GM19328 (cell line): ENCODE results near the gene RIBC1.
A peak's percentile ranks its signal among the peaks of the same experiment; 100 is the strongest.
"Not testable (repeated sequence)": the region's sequence is repeated elsewhere in the genome, so short reads cannot be mapped to it uniquely, and the experiment has no call there.

Experiments
- ATAC-seq: cut with Tn5 transposase; IDR thresholded peaks from one replicate; pipeline ENCODE4 v1.9.1; 2021; ENCODE audit warnings: mild to moderate bottlenecking, moderate library complexity; ENCODE audit not compliant: unreplicated experiment

The RIBC1 gene

GRCh38 chrX:53422861-53423306 lies at the start of gene RIBC1:
RIBC1 (plus strand) TSS chrX:53422873; CDS start chrX:53426277, 3,404 bp downstream.
- ATAC-seq = no peak

DNA sequence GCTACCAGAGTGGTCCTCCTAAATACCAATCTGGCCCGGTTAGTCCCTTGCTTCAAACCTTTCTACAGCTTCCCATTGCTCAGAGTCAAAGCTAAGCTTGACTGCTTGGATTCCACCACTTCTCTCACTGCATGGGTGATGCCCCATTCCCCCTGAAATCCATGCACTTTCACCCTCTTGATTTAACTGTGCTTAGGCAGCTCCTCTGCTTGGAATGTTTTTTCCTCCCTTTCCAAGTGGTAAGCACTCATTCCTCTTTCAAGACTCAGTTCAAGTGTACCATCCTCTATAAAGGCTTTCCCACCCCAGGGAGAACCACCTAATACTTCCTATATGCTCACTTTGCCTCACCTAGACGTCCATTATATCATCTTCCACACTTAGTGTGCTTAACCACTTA lies 49.4 kb upstream of the RIBC1 start:
- no peak for ATAC-seq

DNA sequence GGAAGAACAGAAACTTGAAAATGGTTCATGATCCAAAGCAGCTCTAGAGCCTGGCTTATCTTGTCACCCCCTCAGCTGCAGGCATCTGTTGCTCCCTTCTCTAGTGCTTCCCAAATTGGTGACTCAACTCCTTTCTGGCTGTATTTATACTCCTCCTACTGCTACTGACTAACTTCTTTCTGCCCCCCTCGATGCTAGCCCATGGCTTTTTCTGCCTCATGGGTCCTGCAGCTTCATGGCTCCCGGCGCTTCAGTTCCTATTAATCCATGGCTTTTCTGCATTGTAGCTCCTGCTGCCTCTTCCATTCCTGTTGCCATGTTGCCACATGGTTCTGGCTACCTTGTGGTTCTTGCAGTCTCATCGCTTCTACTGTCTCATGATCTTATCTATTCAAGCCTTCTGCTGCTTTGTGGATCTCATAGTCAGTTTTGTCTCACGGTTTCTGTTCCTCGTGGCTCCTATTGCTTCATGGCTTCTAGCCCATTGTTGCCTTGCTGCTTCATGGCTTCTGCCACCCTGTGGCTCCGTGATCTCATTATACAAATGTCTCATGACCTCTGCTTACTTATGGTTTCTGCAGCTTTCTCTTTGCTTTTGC lies 48.4 kb upstream of the RIBC1 start:
- ATAC-seq = no peak

DNA sequence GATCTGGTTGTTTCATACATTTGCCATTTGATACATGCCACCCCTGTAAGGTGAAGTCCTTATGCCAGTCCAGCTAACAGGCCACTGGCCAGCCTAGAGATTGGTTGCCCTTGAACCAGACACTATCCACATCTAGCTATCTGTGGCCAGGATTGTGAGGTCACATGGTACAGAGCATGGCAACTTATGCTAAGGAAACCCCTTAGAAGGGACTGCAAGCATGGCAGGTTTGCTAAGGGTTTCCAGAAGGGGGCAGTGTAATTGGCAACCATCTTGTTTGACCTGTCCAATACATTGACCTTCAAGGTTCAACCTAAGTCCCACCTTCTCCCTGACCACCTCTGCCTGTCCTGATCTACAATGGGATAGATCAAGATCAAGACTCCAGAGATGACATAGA lies 47.8 kb upstream of the RIBC1 start:
- no peak for ATAC-seq

DNA sequence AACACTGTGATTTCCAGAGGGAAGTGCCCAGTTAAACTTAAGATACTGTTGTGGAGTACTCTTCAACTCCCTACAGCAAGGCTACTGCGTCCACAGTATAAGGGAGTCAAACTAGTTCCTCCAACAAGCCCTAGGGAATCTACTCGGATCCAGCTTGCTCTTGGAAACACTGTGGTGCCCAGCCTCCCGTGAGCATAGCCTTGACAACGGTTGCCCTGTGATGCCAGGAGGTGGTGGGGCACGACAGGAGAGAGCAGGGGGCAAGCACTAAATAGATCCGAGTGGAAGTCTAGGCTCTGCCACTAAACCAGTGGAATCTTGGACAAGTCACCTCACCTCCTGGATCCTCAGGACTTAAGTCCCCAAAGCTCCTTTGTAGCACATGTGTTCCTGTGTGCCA lies 45.8 kb upstream of the RIBC1 start:
- no peak for ATAC-seq

DNA sequence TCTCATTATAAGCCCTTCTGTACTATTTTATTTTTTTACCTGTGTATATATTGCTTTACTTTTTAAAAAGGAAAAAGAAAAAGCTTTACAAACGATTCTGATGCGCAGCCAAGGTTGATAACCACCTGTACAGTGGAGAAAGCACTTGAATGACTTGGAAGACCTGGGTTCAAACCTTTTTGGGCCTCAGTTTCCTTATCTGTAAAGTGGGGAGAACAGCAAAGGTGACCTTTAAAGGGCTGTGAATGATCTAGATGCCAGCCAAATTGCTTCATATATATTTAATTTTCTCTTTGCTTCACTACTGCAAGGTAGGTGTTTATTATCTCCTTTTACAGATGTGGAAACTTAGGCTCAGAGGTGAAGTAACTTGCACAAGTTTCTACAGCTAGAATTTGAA lies 45.2 kb upstream of the RIBC1 start:
- ATAC-seq = no peak

- no peak for ATAC-seq
These were observed 43.5 kb upstream of the RIBC1 start for GRCh38 chrX:53379008-53379710.

DNA sequence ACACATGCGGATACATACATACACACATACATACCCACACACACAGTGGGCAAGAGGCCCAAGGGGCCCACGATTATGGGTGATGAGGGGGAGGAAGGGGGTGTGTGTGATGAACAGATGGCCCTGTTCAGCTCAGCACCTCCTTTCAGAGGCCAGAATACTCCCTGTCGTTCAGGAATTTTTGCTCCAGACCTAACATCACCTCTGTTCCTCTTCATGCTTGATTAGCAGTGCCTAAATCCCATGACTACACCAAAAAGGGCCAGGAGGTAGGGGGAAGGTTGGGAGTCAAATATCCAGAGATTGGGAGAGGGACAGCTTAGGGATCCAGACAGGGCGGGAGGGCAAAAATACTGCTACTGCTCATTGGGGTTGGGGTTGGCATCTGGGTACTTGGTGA lies 42.9 kb upstream of the RIBC1 start:
- no peak for ATAC-seq

- ATAC-seq = no peak
These were observed 39.1 kb upstream of the RIBC1 start for GRCh38 chrX:53383376-53384076.

DNA sequence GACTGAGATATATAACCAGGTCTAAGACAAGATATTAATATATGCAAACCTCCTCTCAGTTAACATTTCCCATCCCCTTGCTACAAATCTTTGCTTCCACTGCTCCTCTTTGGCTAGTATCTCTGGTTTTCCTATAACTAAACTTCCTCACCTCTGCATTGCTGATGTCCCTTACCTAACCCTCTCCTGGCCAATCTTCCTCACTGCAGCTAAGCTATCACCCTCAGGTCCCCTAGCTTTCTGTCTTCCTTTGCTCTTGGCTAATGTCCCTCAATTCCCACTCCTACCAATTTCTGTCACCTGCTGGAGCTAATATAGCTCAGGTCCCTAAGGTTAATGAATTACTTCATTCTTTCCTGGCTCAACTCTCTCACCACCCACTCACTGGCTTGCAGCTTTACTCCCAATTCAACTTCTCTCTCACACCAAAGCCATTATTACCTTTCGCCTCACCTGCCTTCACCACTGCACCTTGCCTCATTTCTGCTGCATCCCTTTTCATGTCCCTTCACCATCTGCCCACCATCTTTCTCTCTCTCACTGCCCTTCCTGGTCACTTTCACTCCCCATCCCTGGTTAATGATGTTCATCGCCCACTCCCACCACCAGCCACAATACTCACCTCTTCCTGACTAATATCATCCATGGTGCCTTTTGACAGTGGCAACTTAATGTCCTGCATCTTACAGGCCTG lies 26.9 kb upstream of the RIBC1 start:
- no peak for ATAC-seq

DNA sequence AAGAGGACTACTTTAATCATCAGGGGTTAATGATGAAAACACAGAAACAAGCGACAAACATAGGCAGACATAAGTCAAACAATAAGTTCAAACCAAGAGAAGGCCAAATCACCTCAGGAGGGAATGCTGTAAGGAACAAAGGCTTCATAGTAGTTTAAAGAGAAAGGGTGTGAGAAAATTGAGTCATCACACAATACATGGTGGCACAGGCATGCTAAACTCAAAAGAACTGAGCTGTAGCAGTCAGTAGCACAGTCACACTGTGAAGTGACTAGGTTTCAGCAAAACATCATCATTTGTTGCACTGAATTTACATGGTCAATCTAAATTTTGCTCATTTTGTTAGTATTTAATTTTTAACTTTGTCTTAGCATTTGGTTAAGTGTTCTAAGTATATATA lies 24.5 kb upstream of the RIBC1 start:
- ATAC-seq = no peak

DNA sequence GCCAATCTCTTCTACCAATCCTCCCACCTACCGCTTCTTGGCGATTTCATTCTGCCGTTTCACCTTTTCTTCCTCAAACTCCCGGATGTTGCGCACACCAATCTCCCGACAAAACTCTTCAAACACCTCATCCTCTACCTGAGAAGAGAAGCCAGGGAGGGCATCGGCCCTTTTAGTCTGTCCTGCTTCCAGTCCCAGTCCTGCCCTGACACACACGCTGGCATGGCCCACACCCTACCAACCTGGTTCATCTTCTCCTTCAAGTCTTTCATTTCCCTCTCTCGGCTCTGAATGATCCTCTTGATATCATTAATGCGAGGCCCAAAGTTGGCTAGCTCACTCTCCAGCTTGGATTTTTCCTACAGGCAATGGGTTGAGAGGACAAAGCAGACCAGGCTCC lies 19.1 kb upstream of the RIBC1 start:
- ATAC-seq = no peak

DNA sequence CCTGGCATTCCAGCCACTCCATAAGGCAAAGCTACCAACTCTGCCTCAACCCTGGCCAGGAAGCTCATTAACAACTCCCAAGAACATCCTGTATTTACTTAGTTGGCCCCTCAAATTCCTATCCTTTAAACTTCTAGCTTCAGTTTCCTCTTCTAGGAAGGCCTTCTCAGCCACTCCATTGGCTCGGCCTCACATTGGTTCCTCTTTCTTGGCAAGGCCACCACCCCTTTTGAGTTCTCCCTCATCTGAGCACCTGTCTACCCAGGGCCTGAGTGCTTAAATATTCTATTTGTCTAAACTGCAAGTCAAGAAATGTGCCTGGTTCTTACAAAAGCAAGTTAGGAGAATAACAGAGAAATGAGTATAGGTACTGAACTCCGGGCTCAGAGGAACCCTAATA lies 10.2 kb upstream of the RIBC1 start:
- ATAC-seq = no peak

GRCh38 chrX:53420351-53420750 lies 2.3 kb upstream of the RIBC1 start:
- not testable (repeated sequence) for ATAC-seq

GRCh38 chrX:53421125-53421524 lies 1.5 kb upstream of the RIBC1 start:
- ATAC-seq = no peak

DNA sequence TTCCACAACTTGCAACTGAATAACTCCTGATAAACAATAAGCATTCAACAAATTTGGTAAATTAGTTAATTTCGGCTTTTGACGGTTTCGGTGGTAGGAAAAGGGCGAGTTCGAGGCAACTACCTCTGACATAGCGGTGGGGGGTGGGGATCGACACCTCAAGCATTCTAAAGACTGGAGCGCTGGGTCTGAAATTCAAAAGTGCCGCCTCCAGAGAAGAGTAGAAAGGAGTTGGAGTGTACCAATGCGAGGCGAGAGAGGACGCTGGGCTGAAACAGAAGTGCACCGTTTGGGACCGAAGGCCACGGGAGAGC lies 944 bp upstream of the RIBC1 start:
- ATAC-seq = peak; percentile 3

- ATAC-seq = peak; percentile 90
These were observed 400 bp upstream of the RIBC1 start, which contains the start of gene SMC1A for GRCh38 chrX:53422086-53422860. SMC1A (minus strand) TSS chrX:53422654; CDS start chrX:53422600, 54 bp downstream.

DNA sequence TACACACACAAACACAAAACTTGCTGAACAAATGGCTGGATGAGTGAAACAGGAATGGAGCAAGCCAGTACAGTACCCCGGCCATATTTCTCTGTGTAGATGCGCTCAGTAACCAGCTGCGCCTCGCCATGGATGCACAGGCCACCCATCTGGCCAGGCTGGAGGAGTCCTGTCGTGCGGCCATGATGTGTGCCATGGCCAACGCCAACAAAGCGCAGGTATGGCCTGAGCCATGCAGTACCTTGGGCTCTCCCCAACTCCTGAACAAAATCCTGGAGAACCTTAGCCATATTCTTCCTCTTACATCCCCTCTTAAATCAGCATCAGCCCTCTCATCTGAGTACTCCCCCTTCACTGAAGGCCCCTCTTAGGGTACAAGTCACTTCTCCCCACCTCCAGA lies 7.1 kb downstream of the RIBC1 start:
- ATAC-seq = no peak

DNA sequence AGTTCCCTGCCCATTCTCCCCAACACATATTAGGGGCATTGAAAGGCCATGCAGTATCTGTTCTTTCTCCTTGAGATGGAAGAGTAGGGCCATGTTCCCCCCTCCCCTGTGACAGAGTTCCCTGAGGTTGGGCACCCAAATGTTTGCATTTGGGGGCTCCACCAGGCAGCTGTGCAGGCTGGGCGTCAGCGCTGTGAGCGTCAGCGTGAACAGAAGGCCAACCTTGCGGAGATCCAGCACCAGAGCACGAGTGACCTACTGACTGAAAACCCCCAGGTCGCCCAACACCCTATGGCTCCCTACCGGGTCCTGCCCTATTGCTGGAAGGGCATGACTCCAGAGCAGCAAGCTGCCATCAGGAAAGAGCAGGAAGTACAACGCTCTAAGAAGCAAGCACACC lies 7.6 kb downstream of the RIBC1 start:
- no peak for ATAC-seq

DNA sequence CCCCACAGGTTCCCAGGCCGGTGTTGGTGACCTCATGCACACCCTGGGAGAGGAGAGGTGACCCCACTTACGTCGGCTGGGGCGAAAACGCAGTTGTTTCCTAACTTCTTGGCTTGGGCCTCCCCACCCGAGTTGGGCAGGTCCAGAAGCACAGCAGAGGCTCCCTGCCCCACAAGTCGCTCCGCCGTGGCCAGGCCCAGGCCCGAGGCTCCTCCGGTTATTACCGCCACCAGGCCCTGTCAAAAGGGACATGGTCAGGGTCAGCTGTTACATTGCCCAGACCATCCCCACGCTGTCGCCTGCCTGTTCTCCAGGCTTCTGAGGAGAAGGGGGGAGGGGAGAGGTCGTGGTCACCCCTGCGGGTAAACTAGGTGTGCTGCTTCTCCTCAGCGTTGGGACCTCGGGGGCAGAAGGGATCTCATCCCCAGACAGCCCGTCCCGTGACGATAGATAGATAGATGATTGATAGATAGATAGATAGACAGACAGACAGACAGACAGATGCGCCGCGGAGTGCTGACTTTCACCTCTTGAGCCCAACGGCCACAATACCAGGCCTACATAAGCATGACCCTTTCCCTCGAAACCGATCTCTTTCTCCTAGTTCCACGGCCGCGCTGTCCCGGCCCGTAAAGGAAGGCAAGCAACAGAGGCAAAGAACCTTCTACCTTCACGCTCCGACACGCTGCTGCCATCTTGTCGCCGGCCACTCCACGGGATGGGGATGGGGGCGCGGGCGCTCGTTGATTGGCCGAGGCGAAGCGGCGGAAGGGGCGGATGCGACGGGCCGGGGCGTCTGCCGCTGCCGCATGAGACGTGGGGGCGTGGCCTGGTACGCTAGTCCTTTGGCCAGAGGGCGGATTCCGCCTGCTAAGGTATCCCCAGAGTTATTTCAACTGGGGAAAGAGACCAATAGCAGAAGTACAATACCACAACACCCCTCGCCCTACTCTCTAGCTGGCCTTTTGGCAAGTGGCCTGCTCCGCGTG lies 11.3 kb downstream of the RIBC1 start, which contains the start of gene HSD17B10:
HSD17B10 (minus strand) TSS at position 720 of the 989 bp plus-strand sequence; CDS start at position 695, 25 bp downstream.
- peak; percentile 83 for ATAC-seq
